Ramos (cell line): ENCODE results near the gene ZNF578.
"Not testable (repeated sequence)": the region's sequence is repeated elsewhere in the genome, so short reads cannot be mapped to it uniquely, and the experiment has no call there.

Experiments
- in situ Hi-C: fragments of 300-500 bp; cut with MboI; formaldehyde crosslinking; loops from one replicate; pipeline ENCODE4 v1.14.3; 2022; ENCODE audit warnings: low sequenced_read_pairs; ENCODE audit not compliant: unreplicated experiment

Gene ZNF578

DNA sequence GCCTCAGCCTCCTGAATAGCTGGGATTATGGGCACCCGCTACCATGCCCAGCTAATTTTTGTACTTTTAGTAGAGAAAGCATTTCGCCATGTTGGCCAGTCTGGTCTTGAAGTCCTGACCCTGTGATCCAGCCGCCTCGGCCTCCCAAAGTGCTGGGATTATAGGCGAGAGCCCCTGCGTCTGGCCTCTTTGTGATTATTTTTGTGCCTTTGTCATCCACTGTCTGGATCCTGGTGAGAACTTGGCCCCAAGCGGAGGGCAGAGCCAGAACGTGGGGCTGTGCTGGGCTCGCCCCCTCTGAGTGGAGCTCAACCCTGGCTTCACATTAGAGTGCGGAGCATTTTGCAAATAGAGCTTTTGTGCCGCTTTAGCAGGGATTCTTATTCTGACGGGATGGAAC is 47.6 kb downstream of the ZNF578 start:
- in situ Hi-C loops, result not testable (repeated sequence)

DNA sequence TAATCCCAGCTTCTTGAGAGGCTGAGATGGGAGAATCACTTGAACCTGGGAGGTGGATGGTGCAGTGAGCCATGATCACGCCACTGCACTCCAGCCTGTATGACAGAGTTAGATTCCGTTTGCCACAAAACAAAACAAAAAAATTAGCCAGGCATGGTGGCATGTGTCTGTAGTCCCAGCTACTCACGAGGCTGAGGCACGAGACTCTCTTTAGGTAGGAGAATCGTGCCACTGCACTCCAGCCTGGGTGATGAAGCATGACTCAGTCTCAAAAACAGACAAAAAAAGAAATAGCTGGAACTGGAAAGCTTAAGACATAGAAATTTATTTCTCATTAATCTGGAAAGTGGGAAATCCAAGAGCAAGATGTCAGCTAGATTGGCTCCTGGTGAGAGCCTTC is 53.9 kb downstream of the ZNF578 start:
- in situ Hi-C loops, result no loop called here

DNA sequence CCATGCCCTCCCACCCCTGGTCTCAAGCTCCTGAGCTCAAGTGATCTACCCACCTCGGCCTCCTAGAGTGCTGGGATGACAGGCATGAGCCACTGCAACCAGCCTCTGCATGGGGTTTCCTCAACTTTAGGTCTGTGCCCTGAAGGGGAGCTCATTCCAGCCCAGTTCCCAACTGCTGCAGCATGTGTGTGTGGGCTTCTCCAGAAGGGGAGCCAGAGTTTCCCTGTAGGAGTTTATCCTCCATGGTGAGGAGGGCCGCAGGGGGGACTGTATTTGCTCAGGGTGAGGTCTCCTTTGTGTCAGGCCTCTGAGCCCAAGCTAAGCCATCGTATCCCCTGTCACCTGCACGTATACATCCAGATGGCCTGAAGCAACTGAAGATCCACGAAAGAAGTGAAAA is 62.8 kb downstream of the ZNF578 start:
- in situ Hi-C loops, result no loop called here

GRCh38 chr19:52518646-52519045 is 65.3 kb downstream of the ZNF578 start:
- in situ Hi-C loops, result no loop called here

- in situ Hi-C loops, result not testable (repeated sequence)
Observed at GRCh38 chr19:52519175-52519574, 65.8 kb downstream of the ZNF578 start.

GRCh38 chr19:52520013-52520412 is 66.7 kb downstream of the ZNF578 start:
- in situ Hi-C loops, result no loop called here

DNA sequence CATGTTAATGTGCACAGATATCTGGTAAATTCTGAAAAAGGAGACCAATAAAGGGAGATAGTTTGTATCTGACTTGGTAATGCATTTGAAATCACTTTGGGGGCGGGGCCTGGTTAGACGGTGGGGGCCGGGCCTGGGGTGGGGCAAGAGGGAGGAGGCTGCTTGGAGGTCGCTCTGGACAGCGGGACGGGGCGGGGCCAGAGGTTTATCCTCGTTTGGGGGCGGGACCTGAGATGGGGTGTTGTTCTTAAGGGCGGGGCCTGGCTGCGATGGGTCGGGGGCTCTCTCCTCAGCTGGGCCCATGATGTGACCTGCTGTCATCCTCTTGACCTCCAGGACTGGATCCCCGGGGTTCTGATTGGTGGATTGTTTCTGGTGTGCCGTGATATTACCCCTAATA is 69.2 kb downstream of the ZNF578 start:
- in situ Hi-C loops, result no loop called here

DNA sequence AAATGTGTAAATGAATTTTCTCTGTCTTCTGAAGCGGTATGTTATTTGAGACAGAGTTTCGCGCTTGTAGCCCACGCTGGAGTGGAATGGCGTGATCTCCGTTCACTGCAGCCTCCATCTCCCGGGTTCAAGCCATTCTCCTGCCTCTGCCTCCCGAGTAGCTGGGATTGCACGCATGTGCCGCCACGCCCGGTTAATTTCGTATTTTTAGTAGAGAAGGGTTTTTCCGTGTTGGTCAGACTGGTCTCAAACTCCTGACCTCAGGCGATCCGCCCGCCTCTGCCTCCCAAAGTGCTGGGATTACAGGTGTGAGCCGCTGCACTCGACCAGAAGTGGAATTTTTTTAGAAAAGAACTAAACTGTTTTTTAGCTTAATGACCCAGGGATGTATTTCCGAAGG is 70.7 kb downstream of the ZNF578 start:
- in situ Hi-C loops, result no loop called here

DNA sequence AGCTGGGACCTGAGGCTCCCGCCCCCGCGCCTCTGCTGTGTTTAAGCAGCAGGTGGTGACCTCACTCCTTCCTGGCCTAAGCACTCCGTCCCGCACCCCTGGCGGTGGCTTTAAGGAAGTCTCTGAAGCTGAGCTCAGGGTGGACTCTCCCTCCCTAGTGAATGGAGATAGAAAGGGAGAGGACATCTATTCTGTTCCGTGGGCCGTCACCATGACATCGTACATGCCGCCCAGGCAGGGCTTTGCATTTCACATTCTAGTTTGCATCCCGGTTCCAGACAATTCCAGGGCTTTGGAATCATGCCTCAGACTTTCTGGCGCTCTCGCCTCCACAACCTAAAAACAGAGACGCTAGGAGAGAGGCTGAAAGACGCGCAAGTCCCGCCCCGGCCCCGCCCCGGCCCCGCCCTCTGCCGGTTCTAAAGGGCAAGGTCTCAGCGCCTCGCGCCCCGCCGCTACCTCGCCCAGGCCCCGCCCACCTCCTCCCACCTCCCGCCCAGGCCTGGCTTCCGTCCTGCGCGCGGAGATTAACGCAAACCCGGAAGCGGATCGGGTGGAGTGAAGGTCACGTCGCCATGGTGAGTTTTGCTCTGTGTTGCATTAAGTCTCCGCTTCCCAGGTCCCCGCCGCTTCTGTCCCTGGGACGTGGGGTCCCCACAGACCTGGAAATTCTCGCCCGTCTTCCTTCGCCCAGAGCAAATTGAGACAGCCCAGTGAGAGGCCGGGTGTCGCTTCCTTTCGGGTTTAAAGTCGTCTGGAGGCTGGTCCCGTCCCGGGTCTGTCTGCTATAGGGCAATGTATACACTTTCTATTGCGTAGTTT is 74.0 kb downstream of the ZNF578 start, which contains the start of gene ZNF808:
TSS of gene ZNF808 (plus strand) at position 535 of the 822 bp plus-strand sequence. CDS start 15,617 bp downstream, outside the sequence.
- in situ Hi-C loops, result no loop called here

- in situ Hi-C loops, result no loop called here
Observed at GRCh38 chr19:52527956-52528351, 74.6 kb downstream of the ZNF578 start.

- in situ Hi-C loops, result no loop called here
Observed at GRCh38 chr19:52532480-52532879, 79.1 kb downstream of the ZNF578 start.

- in situ Hi-C loops, result no loop called here
Observed at GRCh38 chr19:52533901-52534300, 80.5 kb downstream of the ZNF578 start.

DNA sequence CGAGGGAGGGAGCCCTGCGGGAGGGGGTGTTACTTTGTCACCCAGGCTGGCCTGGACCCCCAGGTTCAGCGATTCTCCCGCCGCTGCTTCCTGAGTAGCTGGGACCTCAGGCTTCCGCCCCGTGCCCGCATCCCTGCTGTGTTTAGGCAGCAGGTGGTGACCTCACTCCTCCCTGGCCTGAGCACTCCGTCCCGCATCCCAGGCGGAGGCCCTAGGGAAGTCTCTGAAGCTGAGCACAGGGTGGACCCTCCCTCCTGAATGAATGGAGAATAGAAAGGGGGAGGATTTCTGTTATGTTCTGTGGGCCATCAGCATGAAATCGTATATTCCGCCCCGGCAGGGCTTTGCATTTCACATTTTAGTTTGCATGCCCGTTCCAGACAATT is 82.0 kb downstream of the ZNF578 start:
- in situ Hi-C loops, result not testable (repeated sequence)

- in situ Hi-C loops, result no loop called here
Observed at GRCh38 chr19:52535771-52536447, 82.6 kb downstream of the ZNF578 start.

DNA sequence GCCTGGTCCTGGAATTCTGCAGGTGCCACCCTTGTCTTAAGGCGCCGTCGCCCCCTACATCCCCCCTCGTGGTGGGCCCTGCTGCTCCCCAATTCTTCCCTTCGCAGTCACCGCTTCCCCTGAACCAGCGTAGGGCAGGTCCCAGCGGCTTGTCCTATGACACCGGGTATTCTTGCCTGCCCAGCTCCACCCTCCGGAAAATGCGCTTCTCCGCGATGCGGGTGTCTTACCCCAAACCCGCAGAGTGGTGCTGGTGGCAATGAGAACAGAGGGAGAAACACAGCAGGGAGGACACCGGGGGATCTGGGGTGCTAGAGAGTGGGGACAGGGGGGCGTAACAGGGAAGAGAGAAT is 83.1 kb downstream of the ZNF578 start:
- in situ Hi-C loops, result no loop called here

DNA sequence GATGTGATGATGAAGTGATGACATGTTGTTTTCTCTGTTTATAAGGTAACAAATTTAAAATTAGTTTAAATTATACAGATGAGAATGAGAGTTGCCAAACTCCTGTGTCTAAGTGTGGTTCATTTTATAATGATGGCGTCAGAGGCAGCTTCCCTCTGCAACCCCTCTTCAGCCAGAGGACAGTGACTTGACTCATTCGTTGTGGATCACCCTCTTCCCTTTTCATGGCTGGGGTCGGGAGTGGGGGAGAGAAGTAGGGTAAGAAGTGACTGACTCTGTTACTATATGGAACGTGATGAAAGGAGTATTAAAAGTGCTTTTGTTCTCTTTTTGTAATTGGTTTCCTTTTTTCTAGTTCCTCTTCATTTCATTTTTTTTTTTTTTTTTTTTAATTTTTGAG is 85.5 kb downstream of the ZNF578 start:
- in situ Hi-C loops, result not testable (repeated sequence)

DNA sequence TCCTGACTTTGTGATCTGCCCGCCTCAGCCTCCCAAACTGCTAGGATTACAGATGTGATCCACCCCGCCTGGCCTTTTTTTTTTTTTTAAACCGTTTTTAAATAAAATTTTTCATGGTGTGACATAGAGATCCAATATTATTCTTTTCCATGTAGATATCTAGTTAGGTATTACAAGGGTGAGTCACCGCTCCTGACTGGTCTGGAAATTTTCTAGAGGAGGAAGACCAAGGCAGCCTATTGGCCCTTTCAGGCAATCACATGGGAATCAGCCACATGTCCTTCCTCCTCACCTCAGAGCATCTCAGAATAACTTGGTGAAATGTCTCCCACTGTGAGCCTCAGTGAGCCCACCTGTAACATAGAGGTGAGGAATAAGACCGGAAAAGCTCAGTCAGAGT is 87.8 kb downstream of the ZNF578 start:
- in situ Hi-C loops, result not testable (repeated sequence)

- in situ Hi-C loops, result no loop called here
Observed at GRCh38 chr19:52541608-52542007, 88.3 kb downstream of the ZNF578 start.

DNA sequence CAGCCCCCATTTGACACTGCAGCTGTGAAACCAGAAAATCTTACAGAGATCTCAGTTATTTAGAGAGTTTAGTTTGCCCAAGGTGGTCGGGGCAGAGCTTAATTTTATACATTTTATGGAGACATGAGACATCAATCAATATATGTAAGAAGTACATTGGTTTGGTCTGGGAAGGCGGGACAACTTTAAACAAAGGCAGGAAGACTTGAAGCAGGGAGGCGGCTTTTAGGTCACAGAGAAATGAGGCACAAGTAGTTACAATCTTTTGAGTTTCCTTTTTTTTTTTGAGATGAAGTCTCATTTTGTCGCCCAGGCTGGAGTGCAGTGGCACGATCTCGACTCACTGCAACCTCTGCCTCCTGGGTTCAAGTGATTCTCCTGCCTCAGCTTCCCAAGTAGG is 89.2 kb downstream of the ZNF578 start:
- in situ Hi-C loops, result not testable (repeated sequence)

DNA sequence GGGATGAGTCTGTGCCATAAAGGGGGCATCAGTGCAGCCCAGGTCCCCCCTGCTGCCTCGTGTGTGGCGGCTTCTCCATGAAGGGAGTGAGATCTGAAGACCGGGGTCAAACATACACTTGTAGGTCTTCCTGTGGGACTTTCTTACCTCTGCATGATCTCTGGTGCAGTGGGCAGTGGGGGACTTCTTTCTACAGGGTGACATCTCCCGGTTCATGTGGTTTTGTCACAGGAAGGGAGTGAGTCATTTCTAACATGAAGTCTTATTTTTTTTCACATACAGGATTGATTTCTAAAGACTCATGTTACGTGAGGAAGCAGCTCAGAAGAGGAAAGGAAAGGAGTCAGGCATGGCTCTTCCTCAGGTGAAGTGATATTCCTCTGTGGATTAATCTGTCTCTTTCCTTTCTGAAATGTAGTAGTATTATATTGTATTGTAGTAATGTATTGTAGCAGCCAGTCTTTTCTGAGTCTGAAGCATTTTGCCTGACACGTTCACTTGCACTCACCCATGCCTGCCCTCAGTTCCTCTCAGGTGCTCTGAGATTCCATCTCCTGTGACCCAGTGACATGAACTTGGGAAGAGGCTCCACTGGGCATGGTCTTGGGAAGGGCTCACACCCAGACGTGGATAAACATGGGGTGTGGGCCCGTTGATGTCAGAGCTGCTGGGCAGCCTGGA is 89.8 kb downstream of the ZNF578 start:
- in situ Hi-C loops, result no loop called here
